ENCODE measurements around the gene PDZD2. TPM values are rescaled to one million over a fixed set of nuclear protein-coding genes. Genes with fewer than 3 reads are reported as not detected.

The PDZD2 gene
- total and polyA plus RNA-seq, 2 donors (not counting 3 experiments of a cell fraction or from before 2014, with no cell fraction given) = 0.66 to 6.9 TPM

DNA sequence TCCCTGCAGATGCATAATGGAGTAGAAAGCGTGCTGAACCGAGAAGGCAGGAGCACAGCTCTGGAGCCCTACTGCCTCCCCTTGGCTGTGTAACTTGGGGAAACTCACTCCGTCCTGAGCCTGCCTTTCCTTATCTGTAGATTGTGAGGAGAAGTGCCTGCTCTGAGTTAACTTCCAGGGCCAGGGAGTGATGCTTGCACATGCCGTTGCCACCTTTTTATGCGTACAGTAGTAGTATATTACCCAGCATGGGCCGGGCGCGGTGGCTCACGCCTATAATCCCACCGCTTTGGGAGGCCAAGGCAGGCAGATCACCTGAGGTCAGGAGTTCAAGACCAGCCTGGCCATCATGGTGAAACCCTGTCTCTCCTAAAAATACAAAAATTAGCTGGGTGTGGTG is 87.1 kb downstream of the PDZD2 start:
- H3K36me3 ChIP-seq (ENCODE audit: control insufficient read depth in 2 of 2, extremely low read depth in 1 of 2, insufficient read depth in 2 of 2, low read length in 2 of 2) = no peaks in the 10 kb centered on the region
- no peak overlapping the region for H3K27ac ChIP-seq (ENCODE audit: insufficient read depth, low read depth, low read length)
- no peaks in the 10 kb centered on the region for H3K79me2 ChIP-seq (ENCODE audit: control insufficient read depth, insufficient read depth, low read length)
- no peaks in the 10 kb centered on the region for H4K20me1 ChIP-seq (replicated peaks; ENCODE audit: control insufficient read depth, extremely low read depth, insufficient read depth, low read length)
- ChIA-PET CTCF (no interaction called here), POLR2A (no interaction called here)
- no peak for FAIRE-seq
- no peak overlapping the region for H3K9ac ChIP-seq (replicated peaks; ENCODE audit: extremely low read depth, insufficient read depth, low read length)
- no peaks in the 10 kb centered on the region for H3K9me3 ChIP-seq (replicated peaks; ENCODE audit: control insufficient read depth, insufficient read depth, low read length)
- DNase-seq (ENCODE audit: low read depth, low spot score) = no peak
- no TSS peak for BruUV-seq (replicated peaks)
- no peaks in the 10 kb centered on the region for H3K4me1 ChIP-seq (ENCODE audit: control insufficient read depth, extremely low read depth, insufficient read depth, low read length)
- no peaks in the 10 kb centered on the region for H3K27me3 ChIP-seq (ENCODE audit: control insufficient read depth in 2 of 2, insufficient read depth in 2 of 2, low read length in 2 of 2)
- TF ChIP-seq FOS (IDR thresholded peaks at IDR 0.05; ENCODE audit: borderline replicate concordance, insufficient read depth, low read length) (no peak), CTCF (IDR thresholded peaks at IDR 0.05; ENCODE audit: extremely low read depth in 1 of 2, insufficient read depth in 1 of 2, low read depth in 1 of 2, low read length in 2 of 2) (no peak), POLR2A (IDR thresholded peaks at IDR 0.05; ENCODE audit: low read depth, low read length) (no peak), POLR2AphosphoS5 (IDR thresholded peaks at IDR 0.05; ENCODE audit: insufficient read depth, low read depth, low read length) (no peak), MAX (IDR thresholded peaks at IDR 0.05; ENCODE audit: insufficient read depth, insufficient read length) (no peak), MYC (IDR thresholded peaks at IDR 0.05; ENCODE audit: low read depth, low read length) (no peak)
- no peak overlapping the region for H3K4me3 ChIP-seq (replicated peaks in 1 of 3; ENCODE audit: insufficient read depth in 1 of 3, low read depth in 1 of 3, low read length in 3 of 3)
- dilution Hi-C loops (cut with MboI; ENCODE audit: extremely low pct_ligation_motif_present, low sequenced_read_pairs) = no loop called here
- no peak overlapping the region for H2AFZ ChIP-seq (ENCODE audit: low read depth, low read length)
- intact Hi-C loops (cut with micrococcal nuclease) = no loop called here
- H3K9me1 ChIP-seq (replicated peaks; ENCODE audit: control insufficient read depth, extremely low read depth, insufficient read depth, low read length) = no peaks in the 10 kb centered on the region
- H3K4me2 ChIP-seq (ENCODE audit: insufficient read depth, low read length) = no peak overlapping the region

GRCh38 chr5:31726952-31727351 is 88.0 kb downstream of the PDZD2 start:
- H3K27me3 ChIP-seq (ENCODE audit: control insufficient read depth in 2 of 2, insufficient read depth in 2 of 2, low read length in 2 of 2) = no peaks in the 10 kb centered on the region
- no peaks in the 10 kb centered on the region for H3K9me1 ChIP-seq (replicated peaks; ENCODE audit: control insufficient read depth, extremely low read depth, insufficient read depth, low read length)
- H3K79me2 ChIP-seq (ENCODE audit: control insufficient read depth, insufficient read depth, low read length) = no peaks in the 10 kb centered on the region
- H3K9ac ChIP-seq (replicated peaks; ENCODE audit: extremely low read depth, insufficient read depth, low read length) = no peak overlapping the region
- CTCF ChIA-PET = no interaction called here
- no peak for FAIRE-seq
- H2AFZ ChIP-seq (ENCODE audit: low read depth, low read length) = no peak overlapping the region
- DNase-seq (ENCODE audit: low read depth, low spot score) = no peak
- H4K20me1 ChIP-seq (replicated peaks; ENCODE audit: control insufficient read depth, extremely low read depth, insufficient read depth, low read length) = no peaks in the 10 kb centered on the region
- no peak overlapping the region for H3K27ac ChIP-seq (ENCODE audit: insufficient read depth, low read depth, low read length)
- no peak overlapping the region for H3K4me2 ChIP-seq (ENCODE audit: insufficient read depth, low read length)
- intact Hi-C loops (cut with micrococcal nuclease) (no loop called here), dilution Hi-C loops (cut with MboI; ENCODE audit: extremely low pct_ligation_motif_present, low sequenced_read_pairs) (no loop called here)
- no peaks in the 10 kb centered on the region for H3K9me3 ChIP-seq (replicated peaks; ENCODE audit: control insufficient read depth, insufficient read depth, low read length)
- BruUV-seq (replicated peaks) = no TSS peak
- no peaks in the 10 kb centered on the region for H3K36me3 ChIP-seq (ENCODE audit: control insufficient read depth in 2 of 2, extremely low read depth in 1 of 2, insufficient read depth in 2 of 2, low read length in 2 of 2)
- no peaks in the 10 kb centered on the region for H3K4me1 ChIP-seq (ENCODE audit: control insufficient read depth, extremely low read depth, insufficient read depth, low read length)
- POLR2A ChIA-PET = no interaction called here
- no peak overlapping the region for H3K4me3 ChIP-seq (replicated peaks in 1 of 3; ENCODE audit: insufficient read depth in 1 of 3, low read depth in 1 of 3, low read length in 3 of 3)
- TF ChIP-seq POLR2AphosphoS5 (IDR thresholded peaks at IDR 0.05; ENCODE audit: insufficient read depth, low read depth, low read length) = no peak
- no peak for TF ChIP-seq POLR2A (IDR thresholded peaks at IDR 0.05; ENCODE audit: low read depth, low read length)
- TF ChIP-seq MYC (IDR thresholded peaks at IDR 0.05; ENCODE audit: low read depth, low read length) = no peak
- no peak for TF ChIP-seq GATA2 (IDR thresholded peaks at IDR 0.05; ENCODE audit: insufficient read depth, insufficient read length, low read depth, low read length)

All from endothelial cell of umbilical vein (primary cell).